ENCODE measurements around the gene KCNMB3.

- no peak for TF ChIP-seq CTCF (IDR thresholded peaks at IDR 0.05; ENCODE audit: low read depth, low read length)
- no peak for TF ChIP-seq EZH2phosphoT487 (IDR thresholded peaks at IDR 0.05; ENCODE audit: low read depth)
These were observed 17.9 kb downstream of the KCNMB3 start for GRCh38 chr3:179233043-179233442.

Data from OCI-LY3 (cell line).